ENCODE measurements around the gene C11orf86. TPM values are rescaled to one million over a fixed set of nuclear protein-coding genes. Genes with fewer than 3 reads are reported as not detected.

The C11orf86 gene
- total RNA-seq, 1 experiment from 2014 or later: 0.68 TPM

GRCh38 chr11:66975405-66976027, 412 bp downstream of the C11orf86 start:
- H3K4me3 Mint-ChIP-seq: no peak overlapping the region
- peaks cover 12% of the 10 kb centered on the region for H3K9me3 Mint-ChIP-seq
- TF ChIP-seq GTF2I (CRISPR knock-in tag; conservative IDR thresholded peaks at IDR 0.05): peak; percentile 93
- no peak for TF ChIP-seq RELA (CRISPR knock-in tag; IDR thresholded peaks at IDR 0.05; ENCODE audit: borderline replicate concordance)
- no peaks in the 10 kb centered on the region for H3K36me3 Mint-ChIP-seq
- H3K4me1 Mint-ChIP-seq: peaks cover 11% of the 10 kb centered on the region
- CTCF ChIA-PET: interaction anchor here (0.5 to 4.8 kb wide), 39 partner anchors 9 to 1206 kb away, joined by 3 to 30 read pairs (median 5); partner anchors contain the start of genes PC, PELI3, RBM4 and RCE1
- POLR2A ChIA-PET: interaction anchor here (2.8 kb wide), 1 partner anchor 17 kb away, joined by 9 read pairs; the partner anchor contains the start of gene PC
- H3K27me3 Mint-ChIP-seq (ENCODE audit: low read depth): peaks cover 3% of the 10 kb centered on the region
- peak; percentile 35 for DNase-seq (ENCODE audit: low spot score)
- ATAC-seq: no peak
- no peak overlapping the region for H3K27ac Mint-ChIP-seq

DNA sequence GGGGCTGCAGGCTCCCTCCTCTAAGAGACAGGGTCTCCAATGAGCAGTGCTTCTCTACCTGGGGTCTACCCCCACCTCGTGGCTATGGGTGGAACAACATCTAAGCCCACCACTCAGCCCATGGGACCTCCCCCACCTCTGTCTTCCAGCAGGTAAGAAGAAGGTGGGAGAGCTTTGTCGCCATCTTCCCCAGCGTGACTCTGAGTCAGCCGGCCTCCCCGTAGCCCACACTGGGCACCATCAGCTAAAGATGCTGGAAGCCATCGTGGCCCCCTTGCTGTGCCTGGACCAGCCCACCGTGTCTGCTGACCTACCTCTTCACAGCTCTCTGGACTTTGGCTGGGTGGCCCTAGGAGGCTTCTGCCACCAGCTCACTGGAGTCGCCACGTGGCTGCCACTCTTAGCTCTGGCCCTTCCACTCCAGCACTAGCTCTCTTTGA, 944 bp downstream of the C11orf86 start:
- H3K36me3 Mint-ChIP-seq: no peaks in the 10 kb centered on the region
- TF ChIP-seq IRF2 (CRISPR knock-in tag; IDR thresholded peaks at IDR 0.05; ENCODE audit: borderline replicate concordance, low read depth) (no peak), CTCF (IDR thresholded peaks at IDR 0.05) (peak; percentile 86), ZNF425 (CRISPR knock-in tag; conservative IDR thresholded peaks at IDR 0.05) (no peak), NFE2L1 (CRISPR knock-in tag; IDR thresholded peaks at IDR 0.05) (no peak), MAX (CRISPR knock-in tag; IDR thresholded peaks at IDR 0.05) (peak; percentile 48; the same call in 1 of the 2 replicates)
- TF ChIP-seq, protein P1, sequence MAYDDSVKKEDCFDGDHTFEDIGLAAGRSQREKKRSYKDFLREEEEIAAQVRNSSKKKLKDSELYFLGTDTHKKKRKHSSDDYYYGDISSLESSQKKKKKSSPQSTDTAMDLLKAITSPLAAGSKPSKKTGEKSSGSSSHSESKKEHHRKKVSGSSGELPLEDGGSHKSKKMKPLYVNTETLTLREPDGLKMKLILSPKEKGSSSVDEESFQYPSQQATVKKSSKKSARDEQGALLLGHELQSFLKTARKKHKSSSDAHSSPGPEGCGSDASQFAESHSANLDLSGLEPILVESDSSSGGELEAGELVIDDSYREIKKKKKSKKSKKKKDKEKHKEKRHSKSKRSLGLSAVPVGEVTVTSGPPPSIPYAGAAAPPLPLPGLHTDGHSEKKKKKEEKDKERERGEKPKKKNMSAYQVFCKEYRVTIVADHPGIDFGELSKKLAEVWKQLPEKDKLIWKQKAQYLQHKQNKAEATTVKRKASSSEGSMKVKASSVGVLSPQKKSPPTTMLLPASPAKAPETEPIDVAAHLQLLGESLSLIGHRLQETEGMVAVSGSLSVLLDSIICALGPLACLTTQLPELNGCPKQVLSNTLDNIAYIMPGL (CRISPR knock-in tag; IDR thresholded peaks at IDR 0.05): 0 out of 2 replicates have a peak, but pooled peaks have one; percentile 25
- peak; percentile 92 for ATAC-seq
- H3K9me3 Mint-ChIP-seq: peaks cover 8% of the 10 kb centered on the region
- POLR2A ChIA-PET: interaction anchor here (2.8 kb wide), 1 partner anchor 17 kb away, joined by 9 read pairs; the partner anchor contains the start of gene PC
- H3K27me3 Mint-ChIP-seq (ENCODE audit: low read depth): no peaks in the 10 kb centered on the region
- CTCF ChIA-PET: interaction anchor here (0.5 to 4.8 kb wide), 52 partner anchors 10 to 1206 kb away, joined by 3 to 30 read pairs (median 4); partner anchors contain the start of genes PC, PELI3, RBM4 and RCE1
- H3K4me3 Mint-ChIP-seq: no peak overlapping the region
- peaks cover 11% of the 10 kb centered on the region for H3K4me1 Mint-ChIP-seq
- peak; percentile 89 for DNase-seq (ENCODE audit: low spot score)
- H3K27ac Mint-ChIP-seq: no peak overlapping the region

DNA sequence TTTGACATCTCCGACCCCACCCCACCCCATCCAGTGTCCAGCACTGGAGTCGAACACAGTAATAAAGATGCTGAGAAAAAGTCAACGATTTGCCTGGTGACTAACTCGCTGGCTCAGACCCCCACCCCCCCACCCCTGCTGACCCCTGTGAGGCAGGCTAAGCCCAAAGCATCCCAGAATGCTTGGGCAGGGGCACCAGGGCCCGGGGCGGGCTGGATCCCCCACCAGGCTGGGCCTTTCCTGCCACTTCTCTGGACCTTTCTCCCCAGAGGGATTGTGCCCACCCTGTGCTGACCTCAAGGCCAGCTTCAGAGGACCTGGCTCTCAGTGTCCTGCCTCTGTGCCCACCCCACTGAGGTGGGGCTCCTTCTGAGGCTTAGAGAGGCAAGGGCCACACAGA, 1.8 kb downstream of the C11orf86 start:
- no peak overlapping the region for H3K4me3 Mint-ChIP-seq
- H3K9me3 Mint-ChIP-seq: peaks cover 8% of the 10 kb centered on the region
- no peak overlapping the region for H3K27ac Mint-ChIP-seq
- no peak for DNase-seq (ENCODE audit: low spot score)
- no peaks in the 10 kb centered on the region for H3K27me3 Mint-ChIP-seq (ENCODE audit: low read depth)
- ChIA-PET POLR2A (no interaction called here), CTCF (interaction anchor here (0.8 to 4.8 kb wide), 9 partner anchors 19 to 124 kb away, joined by 3 to 29 read pairs (median 13); partner anchors contain the start of genes PC and SYT12)
- H3K36me3 Mint-ChIP-seq: no peaks in the 10 kb centered on the region
- peaks cover 11% of the 10 kb centered on the region for H3K4me1 Mint-ChIP-seq
- ATAC-seq: no peak
- no peak for TF ChIP-seq ZNF425 (CRISPR knock-in tag; conservative IDR thresholded peaks at IDR 0.05)
- no peak for TF ChIP-seq NFE2L1 (CRISPR knock-in tag; IDR thresholded peaks at IDR 0.05)
- no peak for TF ChIP-seq FOXJ3 (CRISPR knock-in tag; IDR thresholded peaks at IDR 0.05; ENCODE audit: borderline replicate concordance)
- no peak for TF ChIP-seq KAT7 (CRISPR knock-in tag; IDR thresholded peaks at IDR 0.05; ENCODE audit: borderline replicate concordance)
- TF ChIP-seq GABPB1 (CRISPR knock-in tag; IDR thresholded peaks at IDR 0.05): no peak
- no peak for TF ChIP-seq FOXP4 (CRISPR knock-in tag; IDR thresholded peaks at IDR 0.05)
- no peak for TF ChIP-seq ZNF532 (CRISPR knock-in tag; IDR thresholded peaks at IDR 0.05; ENCODE audit: borderline replicate concordance)
